ENCODE results near the gene EFEMP1. TPM values are rescaled to one million over a fixed set of nuclear protein-coding genes. Genes with fewer than 3 reads are reported as not detected.

Gene EFEMP1
- total and polyA plus RNA-seq, 2 of the 13 experiments (the other 11 are each of a cell fraction or from before 2014, with no cell fraction given) = not detected

DNA sequence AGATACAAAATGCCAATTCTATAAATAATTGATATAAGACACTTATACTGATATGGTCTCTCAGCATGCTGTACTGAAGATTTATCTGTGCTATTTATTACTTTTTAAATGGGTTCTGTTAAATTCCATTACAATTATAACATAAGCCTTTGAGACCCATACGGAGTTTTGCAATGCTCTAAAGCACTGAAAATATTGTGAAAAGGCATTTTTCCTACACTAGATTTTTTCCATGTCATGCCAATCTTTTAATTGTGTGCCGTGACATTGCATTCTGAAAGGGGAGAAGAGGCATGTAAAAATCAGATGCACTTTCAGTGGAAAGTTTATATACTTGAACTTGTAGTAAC, 46.5 kb downstream of the EFEMP1 start (continued):
- TF ChIP-seq, protein P1, sequence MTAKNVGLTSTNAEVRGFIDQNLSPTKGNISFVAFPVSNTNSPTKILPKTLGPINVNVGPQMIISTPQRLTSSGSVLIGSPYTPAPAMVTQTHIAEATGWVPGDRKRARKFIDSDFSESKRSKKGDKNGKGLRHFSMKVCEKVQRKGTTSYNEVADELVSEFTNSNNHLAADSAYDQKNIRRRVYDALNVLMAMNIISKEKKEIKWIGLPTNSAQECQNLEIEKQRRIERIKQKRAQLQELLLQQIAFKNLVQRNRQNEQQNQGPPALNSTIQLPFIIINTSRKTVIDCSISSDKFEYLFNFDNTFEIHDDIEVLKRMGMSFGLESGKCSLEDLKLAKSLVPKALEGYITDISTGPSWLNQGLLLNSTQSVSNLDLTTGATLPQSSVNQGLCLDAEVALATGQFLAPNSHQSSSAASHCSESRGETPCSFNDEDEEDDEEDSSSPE (CRISPR knock-in tag; IDR thresholded peaks at IDR 0.05) = no peak
- TF ChIP-seq ZSCAN25 (CRISPR knock-in tag; IDR thresholded peaks at IDR 0.05) (no peak), NFYB (CRISPR knock-in tag; IDR thresholded peaks at IDR 0.05) (no peak), FOSL2 (CRISPR knock-in tag; IDR thresholded peaks at IDR 0.05) (no peak), AKAP8 (CRISPR knock-in tag; IDR thresholded peaks at IDR 0.05) (no peak), FOXC1 (CRISPR knock-in tag; IDR thresholded peaks at IDR 0.05; ENCODE audit: borderline replicate concordance) (no peak), CHCHD3 (CRISPR knock-in tag; IDR thresholded peaks at IDR 0.05) (no peak)
- TF ChIP-seq, protein P2, sequence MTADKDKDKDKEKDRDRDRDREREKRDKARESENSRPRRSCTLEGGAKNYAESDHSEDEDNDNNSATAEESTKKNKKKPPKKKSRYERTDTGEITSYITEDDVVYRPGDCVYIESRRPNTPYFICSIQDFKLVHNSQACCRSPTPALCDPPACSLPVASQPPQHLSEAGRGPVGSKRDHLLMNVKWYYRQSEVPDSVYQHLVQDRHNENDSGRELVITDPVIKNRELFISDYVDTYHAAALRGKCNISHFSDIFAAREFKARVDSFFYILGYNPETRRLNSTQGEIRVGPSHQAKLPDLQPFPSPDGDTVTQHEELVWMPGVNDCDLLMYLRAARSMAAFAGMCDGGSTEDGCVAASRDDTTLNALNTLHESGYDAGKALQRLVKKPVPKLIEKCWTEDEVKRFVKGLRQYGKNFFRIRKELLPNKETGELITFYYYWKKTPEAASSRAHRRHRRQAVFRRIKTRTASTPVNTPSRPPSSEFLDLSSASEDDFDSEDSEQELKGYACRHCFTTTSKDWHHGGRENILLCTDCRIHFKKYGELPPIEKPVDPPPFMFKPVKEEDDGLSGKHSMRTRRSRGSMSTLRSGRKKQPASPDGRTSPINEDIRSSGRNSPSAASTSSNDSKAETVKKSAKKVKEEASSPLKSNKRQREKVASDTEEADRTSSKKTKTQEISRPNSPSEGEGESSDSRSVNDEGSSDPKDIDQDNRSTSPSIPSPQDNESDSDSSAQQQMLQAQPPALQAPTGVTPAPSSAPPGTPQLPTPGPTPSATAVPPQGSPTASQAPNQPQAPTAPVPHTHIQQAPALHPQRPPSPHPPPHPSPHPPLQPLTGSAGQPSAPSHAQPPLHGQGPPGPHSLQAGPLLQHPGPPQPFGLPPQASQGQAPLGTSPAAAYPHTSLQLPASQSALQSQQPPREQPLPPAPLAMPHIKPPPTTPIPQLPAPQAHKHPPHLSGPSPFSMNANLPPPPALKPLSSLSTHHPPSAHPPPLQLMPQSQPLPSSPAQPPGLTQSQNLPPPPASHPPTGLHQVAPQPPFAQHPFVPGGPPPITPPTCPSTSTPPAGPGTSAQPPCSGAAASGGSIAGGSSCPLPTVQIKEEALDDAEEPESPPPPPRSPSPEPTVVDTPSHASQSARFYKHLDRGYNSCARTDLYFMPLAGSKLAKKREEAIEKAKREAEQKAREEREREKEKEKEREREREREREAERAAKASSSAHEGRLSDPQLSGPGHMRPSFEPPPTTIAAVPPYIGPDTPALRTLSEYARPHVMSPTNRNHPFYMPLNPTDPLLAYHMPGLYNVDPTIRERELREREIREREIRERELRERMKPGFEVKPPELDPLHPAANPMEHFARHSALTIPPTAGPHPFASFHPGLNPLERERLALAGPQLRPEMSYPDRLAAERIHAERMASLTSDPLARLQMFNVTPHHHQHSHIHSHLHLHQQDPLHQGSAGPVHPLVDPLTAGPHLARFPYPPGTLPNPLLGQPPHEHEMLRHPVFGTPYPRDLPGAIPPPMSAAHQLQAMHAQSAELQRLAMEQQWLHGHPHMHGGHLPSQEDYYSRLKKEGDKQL (CRISPR knock-in tag; IDR thresholded peaks at IDR 0.05; ENCODE audit: low read depth) = no peak
- TF ChIP-seq, protein P3, sequence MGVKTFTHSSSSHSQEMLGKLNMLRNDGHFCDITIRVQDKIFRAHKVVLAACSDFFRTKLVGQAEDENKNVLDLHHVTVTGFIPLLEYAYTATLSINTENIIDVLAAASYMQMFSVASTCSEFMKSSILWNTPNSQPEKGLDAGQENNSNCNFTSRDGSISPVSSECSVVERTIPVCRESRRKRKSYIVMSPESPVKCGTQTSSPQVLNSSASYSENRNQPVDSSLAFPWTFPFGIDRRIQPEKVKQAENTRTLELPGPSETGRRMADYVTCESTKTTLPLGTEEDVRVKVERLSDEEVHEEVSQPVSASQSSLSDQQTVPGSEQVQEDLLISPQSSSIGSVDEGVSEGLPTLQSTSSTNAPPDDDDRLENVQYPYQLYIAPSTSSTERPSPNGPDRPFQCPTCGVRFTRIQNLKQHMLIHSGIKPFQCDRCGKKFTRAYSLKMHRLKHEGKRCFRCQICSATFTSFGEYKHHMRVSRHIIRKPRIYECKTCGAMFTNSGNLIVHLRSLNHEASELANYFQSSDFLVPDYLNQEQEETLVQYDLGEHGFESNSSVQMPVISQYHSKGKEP (CRISPR knock-in tag; IDR thresholded peaks at IDR 0.05) = no peak
- TF ChIP-seq, protein P4, sequence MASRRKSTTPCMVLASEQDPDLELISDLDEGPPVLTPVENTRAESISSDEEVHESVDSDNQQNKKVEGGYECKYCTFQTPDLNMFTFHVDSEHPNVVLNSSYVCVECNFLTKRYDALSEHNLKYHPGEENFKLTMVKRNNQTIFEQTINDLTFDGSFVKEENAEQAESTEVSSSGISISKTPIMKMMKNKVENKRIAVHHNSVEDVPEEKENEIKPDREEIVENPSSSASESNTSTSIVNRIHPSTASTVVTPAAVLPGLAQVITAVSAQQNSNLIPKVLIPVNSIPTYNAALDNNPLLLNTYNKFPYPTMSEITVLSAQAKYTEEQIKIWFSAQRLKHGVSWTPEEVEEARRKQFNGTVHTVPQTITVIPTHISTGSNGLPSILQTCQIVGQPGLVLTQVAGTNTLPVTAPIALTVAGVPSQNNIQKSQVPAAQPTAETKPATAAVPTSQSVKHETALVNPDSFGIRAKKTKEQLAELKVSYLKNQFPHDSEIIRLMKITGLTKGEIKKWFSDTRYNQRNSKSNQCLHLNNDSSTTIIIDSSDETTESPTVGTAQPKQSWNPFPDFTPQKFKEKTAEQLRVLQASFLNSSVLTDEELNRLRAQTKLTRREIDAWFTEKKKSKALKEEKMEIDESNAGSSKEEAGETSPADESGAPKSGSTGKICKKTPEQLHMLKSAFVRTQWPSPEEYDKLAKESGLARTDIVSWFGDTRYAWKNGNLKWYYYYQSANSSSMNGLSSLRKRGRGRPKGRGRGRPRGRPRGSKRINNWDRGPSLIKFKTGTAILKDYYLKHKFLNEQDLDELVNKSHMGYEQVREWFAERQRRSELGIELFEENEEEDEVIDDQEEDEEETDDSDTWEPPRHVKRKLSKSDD (CRISPR knock-in tag; IDR thresholded peaks at IDR 0.05; ENCODE audit: low read depth) = no peak
